HG02938 (cell line): ENCODE data around the gene CORT.
A peak's percentile ranks its signal among the peaks of the same experiment; 100 is the strongest.
"Not testable (repeated sequence)": the region's sequence is repeated elsewhere in the genome, so short reads cannot be mapped to it uniquely, and the experiment has no call there.

Source experiments
- ATAC-seq: cut with Tn5 transposase; IDR thresholded peaks from one replicate; pipeline ENCODE4 v1.9.1; 2021; ENCODE audit warnings: mild to moderate bottlenecking, moderate library complexity; ENCODE audit not compliant: unreplicated experiment

CORT gene

DNA sequence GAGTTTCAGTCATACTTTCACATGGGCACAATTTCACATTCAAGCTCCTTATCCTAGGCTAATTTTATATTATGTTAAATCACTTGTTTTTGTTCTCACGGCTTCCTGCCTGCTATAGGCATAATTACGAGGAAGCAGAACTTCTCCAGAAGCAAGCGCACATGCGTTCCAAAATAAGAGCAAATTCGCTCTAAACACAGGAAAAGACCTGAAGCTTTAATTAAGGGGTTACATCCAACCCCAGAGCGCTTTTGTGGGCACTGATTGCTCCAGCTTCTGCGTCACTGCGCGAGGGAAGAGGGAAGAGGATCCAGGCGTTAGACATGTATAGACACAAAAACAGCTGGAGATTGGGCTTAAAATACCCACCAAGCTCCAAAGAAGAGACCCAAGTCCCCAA lies at the start of gene CORT:
TSS of gene CORT (plus strand) at position 281 of the 400 bp plus-strand sequence. CDS start 193 bp downstream, outside the sequence.
- ATAC-seq = no peak

DNA sequence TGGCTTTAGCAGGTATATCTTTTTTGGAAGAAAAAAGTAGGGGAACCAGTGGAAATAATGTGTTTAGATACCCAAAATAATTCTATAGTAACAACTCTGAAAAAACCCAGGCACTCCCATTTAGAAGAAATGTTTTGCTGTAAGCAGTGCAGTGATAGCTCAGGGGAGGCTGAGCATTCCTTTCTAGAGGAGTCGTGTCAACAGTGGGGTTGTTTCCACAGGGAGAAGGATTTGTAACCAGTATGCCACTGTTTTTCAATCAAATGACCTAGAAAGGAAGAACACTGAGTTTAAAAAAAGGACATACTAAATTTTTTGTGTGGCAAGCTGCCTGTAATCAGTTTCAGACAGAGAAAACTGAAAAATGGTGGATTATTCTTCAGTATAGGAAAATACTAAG lies 48.5 kb upstream of the CORT start:
- no peak for ATAC-seq

- no peak for ATAC-seq
Observed at GRCh38 chr1:10402729-10403274, 47.0 kb upstream of the CORT start.

- ATAC-seq = no peak
Observed at GRCh38 chr1:10407201-10407600, 42.6 kb upstream of the CORT start.

DNA sequence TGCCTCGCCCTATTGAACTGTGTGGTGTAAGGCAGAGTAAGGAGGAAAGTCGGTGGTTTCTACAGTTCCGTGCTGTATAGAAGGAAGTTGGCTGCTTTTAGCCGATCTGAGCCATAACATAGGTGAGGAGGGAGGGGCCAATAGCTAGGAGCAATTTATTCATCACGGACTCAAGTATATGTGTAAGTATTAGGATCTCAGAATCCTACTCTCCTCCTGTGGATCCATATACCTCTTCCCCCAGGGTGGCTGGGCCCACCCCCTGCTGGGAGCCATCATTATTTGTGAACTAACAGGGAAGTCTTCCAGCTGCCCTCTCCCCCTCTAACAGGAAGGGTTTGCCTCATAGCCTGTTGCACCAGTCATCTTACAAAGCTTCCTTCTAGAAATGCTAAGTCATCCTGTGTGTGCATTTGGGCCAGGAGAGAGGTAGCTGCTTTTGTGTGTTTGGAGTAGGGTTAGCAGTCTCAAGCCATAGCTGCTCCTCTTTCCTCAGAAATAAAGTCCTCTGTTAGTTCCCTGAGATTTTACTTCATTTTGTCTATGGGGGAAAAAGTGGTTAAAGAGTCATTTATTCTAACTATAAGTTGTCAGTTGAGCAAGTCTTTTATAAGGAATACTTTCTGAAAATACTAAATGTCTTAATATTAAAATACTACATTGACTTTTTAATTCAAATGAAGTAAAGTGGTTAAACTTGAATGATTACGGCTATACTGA lies 34.5 kb upstream of the CORT start:
- no peak for ATAC-seq

DNA sequence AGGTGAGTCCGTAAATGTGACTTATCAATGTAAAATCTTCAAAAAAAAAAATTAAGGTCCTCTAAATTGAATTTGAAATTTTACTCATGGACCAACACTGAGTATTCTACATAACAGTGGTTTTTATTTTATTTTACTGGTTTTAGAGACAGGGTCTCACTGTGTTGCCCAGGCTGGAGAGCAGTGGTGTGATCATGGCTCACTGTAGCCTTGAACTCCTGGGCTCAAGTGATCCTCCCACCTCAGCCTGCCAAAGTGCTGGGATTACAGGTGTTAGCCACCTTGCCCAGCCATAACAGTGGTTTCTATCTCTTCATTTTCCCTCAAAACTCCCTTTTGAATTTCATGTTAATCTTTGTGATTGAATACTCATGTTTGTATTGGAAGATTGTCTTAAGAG lies 33.9 kb upstream of the CORT start:
- ATAC-seq = not testable (repeated sequence)

DNA sequence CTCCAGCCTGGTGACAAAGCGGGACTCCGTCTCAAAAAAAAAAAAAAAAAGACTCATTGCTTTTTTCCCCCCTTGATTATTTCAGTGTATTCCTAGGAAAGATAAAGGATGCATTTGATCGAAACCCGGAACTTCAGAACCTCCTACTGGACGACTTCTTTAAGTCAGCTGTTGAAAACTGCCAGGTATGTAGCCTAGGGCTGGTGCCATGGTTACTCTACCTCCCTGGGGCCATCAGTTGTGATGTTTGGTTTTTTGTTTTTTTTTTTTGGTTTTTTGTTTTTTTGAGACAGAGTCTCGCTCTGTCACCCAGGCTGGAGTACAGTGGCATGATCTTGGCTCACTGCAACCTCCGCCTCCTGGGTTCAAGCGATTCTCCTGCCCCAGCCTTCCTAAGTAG lies 31.1 kb upstream of the CORT start:
- not testable (repeated sequence) for ATAC-seq

- no peak for ATAC-seq
Observed at GRCh38 chr1:10419351-10419750, 30.5 kb upstream of the CORT start.

- no peak for ATAC-seq
Observed at GRCh38 chr1:10421637-10422036, 28.2 kb upstream of the CORT start.

- no peak for ATAC-seq
Observed at GRCh38 chr1:10424034-10424433, 25.8 kb upstream of the CORT start.

- ATAC-seq = no peak
Observed at GRCh38 chr1:10424651-10425050, 25.2 kb upstream of the CORT start.

GRCh38 chr1:10425826-10426534 lies 23.9 kb upstream of the CORT start:
- not testable (repeated sequence) for ATAC-seq

GRCh38 chr1:10426535-10426848 lies 23.3 kb upstream of the CORT start:
- ATAC-seq = not testable (repeated sequence)

DNA sequence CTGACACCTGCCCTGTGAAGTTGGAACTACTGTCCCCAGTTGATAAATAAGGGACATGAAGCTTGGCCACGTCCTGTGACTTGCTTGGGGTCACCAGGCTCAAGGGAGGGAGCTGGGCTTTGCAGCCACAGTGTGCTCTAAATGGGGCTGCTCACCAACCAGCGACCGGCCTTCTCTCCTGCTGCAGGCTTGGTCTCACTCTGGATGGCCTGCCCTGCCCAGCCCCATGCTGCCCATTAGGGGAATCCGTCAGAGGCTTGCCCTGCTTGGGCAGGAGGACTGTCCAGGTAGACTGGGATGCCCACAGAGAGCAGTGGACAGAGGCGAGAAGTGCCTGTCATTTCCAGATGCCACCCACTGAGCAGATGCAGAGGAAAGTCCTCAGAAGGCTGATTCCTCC lies 20.8 kb upstream of the CORT start:
- ATAC-seq = no peak

- ATAC-seq = no peak
Observed at GRCh38 chr1:10429868-10430215, 20.0 kb upstream of the CORT start.

- ATAC-seq = peak; percentile 63
Observed at GRCh38 chr1:10430216-10431069, 19.4 kb upstream of the CORT start, which contains the start of gene CENPS. Gene CENPS (plus strand): TSS chr1:10430433. CDS start chr1:10430518, 85 bp downstream.

DNA sequence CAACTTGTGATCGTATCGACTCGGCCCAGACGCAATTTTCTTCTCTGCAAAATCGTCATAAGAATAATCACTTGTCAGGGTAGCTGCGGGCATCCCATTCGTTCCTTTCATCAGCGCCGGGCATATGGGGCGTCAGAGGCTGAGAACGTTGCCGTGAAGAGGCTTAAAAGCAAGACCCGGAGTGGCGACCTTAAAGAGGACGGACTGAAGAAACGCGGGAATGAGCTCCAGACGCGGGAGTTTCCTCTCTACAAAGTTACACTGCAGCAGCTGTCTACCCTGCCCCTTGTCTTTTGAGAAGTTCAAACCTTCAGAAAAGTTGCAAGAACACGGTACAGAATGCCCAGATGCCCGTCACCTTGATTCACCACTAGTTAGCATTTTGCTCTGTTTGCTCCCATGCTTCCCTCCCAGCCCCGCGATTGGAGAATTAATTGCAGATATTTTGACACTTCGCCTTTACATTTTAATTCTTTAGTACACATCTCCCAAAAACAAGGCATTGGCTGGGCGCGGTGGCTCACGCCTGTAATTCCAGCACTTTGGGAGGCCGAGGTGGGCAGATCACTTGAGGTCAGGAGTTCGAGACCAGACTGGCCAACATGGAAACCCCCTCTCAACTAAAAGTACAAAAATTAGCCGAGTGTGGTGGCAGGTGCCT lies 18.6 kb upstream of the CORT start:
- no peak for ATAC-seq

DNA sequence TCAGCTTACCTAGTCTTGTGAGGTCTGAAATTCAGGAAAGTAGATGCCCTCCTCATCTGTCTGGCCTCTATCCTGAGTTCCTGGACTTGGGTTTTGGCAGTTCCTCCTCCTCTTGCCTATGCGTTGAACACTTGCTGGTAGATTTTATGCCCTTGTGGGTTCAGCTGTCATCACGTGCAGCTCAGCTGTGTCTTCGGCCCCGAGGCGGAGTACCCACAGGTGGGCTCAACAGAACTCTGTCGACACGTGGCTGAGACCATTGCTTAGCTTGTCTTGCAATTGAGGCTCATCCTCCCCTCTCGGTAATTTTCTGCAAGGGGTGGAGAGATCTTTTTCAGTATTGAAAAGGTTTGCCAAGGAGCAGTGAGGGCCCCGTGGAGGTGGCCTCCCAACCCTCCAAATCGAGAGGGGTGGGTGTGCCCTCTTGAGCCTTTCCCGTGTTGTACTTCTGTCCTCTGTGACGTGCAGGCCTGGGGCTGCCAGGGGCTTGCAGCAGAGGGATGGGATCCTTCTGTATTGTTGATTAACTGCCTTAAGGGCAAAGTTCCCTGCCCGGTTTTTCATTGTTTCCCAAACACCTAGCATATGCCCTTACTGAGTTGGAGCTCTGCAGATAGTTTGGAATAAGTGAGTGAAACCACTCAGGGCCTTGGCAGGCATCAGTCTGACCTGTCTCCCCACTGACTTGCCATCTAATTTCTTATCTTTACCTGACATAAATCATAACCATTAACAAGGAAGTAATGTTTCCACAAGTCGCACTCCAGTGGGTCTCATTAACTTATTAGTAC lies 16.7 kb upstream of the CORT start:
- ATAC-seq = no peak

DNA sequence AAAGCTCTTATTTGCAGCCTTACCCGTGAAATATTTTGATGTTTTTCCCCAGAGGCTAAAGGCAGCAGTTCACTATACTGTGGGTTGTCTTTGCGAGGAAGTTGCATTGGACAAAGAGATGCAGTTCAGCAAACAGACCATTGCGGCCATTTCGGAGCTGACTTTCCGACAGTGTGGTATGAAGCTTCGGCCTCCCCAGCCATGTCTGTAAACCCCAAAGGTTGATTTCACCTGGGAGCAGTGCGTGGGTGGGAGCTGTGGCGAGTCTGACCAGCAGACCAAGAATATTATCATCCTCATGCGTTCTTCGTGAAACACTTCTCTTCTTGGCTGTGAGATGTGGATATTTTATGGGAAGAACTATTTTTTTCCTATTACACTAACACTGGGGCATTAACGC lies 16.0 kb upstream of the CORT start:
- no peak for ATAC-seq

DNA sequence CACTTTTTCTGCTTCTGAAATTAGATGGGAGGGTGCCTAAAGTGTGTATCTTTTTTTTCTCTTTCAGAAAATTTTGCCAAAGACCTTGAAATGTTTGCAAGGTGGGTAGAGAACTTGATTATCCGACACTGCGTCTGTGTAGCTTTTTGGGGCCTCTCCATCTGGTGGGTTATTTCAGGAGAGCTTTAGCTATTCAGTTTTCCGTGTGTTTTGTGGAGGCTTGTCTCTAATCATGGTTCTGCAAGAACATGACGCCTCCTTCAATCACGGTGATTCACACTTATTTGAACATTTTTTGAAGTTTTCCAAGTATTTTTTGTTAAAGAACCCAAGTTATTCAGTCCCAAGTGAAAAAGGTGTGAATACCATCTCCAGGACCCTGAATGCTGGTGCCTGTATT lies 15.2 kb upstream of the CORT start:
- no peak for ATAC-seq
